Thyroid gland (tissue), 4 donors: ENCODE data around the gene SPOCK1.

Experiments used
- CTCF ChIP-seq, 6 experiments: fragments of 200-600 bp in 3 of 6; fragments of 450-650 bp in 3 of 6; sonication (generic) in 3 of 6; IDR thresholded peaks; one replicate each; pipeline ENCODE4 v1.5.1; 2016 to 2019; ENCODE audit warnings: antibody characterized with exemption in 6 of 6, mild to moderate bottlenecking in 2 of 6, inconsistent platforms in 1 of 6, moderate library complexity in 1 of 6
- POLR2A ChIP-seq, 2 donors: fragments of 450-650 bp; IDR thresholded peaks; one replicate each; pipeline ENCODE4 v1.6.1; 2017; ENCODE audit warnings: antibody characterized with exemption in 2 of 2, mild to moderate bottlenecking in 2 of 2, moderate library complexity in 1 of 2

GRCh38 chr5:137264041-137264440 lies 235.1 kb downstream of the SPOCK1 start:
- no peak for TF ChIP-seq CTCF (IDR thresholded peaks at IDR 0.05)
- TF ChIP-seq POLR2A (IDR thresholded peaks at IDR 0.05): no peak
